Measurements from ENCODE around the gene CAP2.

DNA sequence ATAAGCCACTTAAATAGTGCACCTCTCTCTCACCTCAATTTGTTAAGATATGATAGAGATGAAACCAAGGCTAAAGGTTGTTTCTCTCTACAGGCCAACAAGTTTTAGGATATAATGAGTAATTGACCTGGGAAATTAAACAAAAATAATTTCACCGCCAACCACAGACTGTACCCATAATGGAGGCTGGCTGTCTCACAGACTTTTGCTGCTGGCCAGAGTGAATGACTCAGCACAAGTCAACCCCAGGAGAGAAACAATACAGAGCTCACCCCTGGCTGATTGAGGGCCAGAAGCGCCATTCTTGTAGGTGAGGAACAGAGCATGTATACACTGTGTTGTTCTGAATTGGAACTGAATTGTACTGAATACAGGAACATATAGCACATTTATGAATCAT, 99.9 kb downstream of the CAP2 start:
- TF ChIP-seq, protein P1, sequence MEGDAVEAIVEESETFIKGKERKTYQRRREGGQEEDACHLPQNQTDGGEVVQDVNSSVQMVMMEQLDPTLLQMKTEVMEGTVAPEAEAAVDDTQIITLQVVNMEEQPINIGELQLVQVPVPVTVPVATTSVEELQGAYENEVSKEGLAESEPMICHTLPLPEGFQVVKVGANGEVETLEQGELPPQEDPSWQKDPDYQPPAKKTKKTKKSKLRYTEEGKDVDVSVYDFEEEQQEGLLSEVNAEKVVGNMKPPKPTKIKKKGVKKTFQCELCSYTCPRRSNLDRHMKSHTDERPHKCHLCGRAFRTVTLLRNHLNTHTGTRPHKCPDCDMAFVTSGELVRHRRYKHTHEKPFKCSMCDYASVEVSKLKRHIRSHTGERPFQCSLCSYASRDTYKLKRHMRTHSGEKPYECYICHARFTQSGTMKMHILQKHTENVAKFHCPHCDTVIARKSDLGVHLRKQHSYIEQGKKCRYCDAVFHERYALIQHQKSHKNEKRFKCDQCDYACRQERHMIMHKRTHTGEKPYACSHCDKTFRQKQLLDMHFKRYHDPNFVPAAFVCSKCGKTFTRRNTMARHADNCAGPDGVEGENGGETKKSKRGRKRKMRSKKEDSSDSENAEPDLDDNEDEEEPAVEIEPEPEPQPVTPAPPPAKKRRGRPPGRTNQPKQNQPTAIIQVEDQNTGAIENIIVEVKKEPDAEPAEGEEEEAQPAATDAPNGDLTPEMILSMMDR (IDR thresholded peaks at IDR 0.05) = no peak
- no peak for TF ChIP-seq POLR2A (IDR thresholded peaks at IDR 0.05)

All from uterus (tissue), 2 donors.